Medulla oblongata (tissue), 1 donor: ENCODE data around the gene KLKB1.

ENCODE experiments used
- DNase-seq: peaks from one replicate; pipeline ENCODE4 v3.0.0-alpha.2; 2015; ENCODE audit errors: extremely low spot score

KLKB1 gene

GRCh38 chr4:186307916-186308315 is 80.6 kb downstream of the KLKB1 start:
- DNase-seq = no peak
